Measurements from ENCODE around the gene RGS14. TPM values are rescaled to one million over a fixed set of nuclear protein-coding genes. Genes with fewer than 3 reads are reported as not detected.

Gene RGS14
- total RNA-seq, 4 donors from 2014 or later, result 7.0 to 16.4 (median 7.5) TPM

DNA sequence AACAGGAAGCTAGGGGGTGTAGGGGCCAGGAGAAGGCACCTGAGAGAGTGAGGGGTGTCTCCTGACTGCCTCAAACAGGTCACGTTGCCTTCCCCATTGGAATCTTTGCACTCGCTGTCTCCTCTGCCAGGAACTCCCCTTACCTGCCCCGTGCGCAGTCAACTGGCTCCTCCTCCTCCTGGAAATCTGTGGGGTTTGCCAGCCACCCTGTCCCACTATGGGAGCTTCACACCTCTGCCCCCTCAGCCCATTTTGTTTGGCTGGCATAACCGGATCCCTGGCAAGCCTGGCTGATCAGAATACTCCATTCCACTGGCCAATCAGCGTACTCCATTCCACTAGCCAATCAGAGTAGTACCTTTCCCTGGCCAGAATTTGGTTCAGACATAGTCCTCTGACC lies 16.1 kb downstream of the RGS14 start:
- TF ChIP-seq, protein P1, sequence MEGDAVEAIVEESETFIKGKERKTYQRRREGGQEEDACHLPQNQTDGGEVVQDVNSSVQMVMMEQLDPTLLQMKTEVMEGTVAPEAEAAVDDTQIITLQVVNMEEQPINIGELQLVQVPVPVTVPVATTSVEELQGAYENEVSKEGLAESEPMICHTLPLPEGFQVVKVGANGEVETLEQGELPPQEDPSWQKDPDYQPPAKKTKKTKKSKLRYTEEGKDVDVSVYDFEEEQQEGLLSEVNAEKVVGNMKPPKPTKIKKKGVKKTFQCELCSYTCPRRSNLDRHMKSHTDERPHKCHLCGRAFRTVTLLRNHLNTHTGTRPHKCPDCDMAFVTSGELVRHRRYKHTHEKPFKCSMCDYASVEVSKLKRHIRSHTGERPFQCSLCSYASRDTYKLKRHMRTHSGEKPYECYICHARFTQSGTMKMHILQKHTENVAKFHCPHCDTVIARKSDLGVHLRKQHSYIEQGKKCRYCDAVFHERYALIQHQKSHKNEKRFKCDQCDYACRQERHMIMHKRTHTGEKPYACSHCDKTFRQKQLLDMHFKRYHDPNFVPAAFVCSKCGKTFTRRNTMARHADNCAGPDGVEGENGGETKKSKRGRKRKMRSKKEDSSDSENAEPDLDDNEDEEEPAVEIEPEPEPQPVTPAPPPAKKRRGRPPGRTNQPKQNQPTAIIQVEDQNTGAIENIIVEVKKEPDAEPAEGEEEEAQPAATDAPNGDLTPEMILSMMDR (IDR thresholded peaks at IDR 0.05; ENCODE audit: low read depth), result no peak

GRCh38 chr5:177374211-177374610 lies 16.5 kb downstream of the RGS14 start:
- TF ChIP-seq, protein P1 (IDR thresholded peaks at IDR 0.05; ENCODE audit: low read depth), result no peak

DNA sequence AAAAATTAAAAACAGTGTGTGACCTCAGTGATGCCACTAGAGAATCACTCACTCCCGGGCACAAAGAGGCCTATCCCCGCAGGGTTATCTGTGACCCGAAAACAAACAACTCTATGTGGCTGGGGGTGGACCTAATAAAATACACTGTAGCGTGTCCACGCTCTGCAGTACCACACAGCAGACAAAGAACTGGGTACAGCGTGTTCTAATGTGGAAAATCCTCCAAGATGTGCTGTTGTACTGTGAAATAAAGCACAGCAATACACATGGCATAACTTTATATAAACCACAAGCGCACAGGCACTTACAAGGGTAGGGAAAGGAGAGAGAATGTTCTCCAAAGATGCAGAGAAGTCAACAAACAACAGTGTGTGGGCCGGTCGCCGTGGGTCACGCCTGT lies 18.4 kb downstream of the RGS14 start:
- TF ChIP-seq, protein P1 (IDR thresholded peaks at IDR 0.05; ENCODE audit: low read depth), result no peak

- TF ChIP-seq, protein P1 (IDR thresholded peaks at IDR 0.05; ENCODE audit: low read depth), result no peak
Measured at GRCh38 chr5:177377851-177378776, 20.4 kb downstream of the RGS14 start.

- TF ChIP-seq, protein P1 (IDR thresholded peaks at IDR 0.05; ENCODE audit: low read depth), result no peak
Measured at GRCh38 chr5:177378884-177379883, 21.5 kb downstream of the RGS14 start.

DNA sequence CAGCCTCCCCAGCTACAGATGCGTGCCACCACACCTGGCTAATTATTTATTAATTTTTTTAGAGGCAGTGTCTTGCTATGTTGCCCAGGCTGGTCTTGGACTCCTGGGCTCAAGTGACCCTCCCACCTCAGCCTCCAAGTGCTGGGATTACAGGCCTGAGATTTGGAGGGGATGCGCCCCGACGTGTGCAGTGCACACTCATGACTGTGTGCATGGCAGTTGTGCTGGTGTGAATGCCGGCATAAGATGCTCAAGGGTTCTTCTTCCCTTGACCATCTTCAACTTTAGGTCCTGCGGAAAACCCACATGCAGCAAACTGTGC lies 23.0 kb downstream of the RGS14 start:
- TF ChIP-seq, protein P1 (IDR thresholded peaks at IDR 0.05; ENCODE audit: low read depth), result no peak
